ENCODE results near the gene ARHGAP26.

ARHGAP26 gene

DNA sequence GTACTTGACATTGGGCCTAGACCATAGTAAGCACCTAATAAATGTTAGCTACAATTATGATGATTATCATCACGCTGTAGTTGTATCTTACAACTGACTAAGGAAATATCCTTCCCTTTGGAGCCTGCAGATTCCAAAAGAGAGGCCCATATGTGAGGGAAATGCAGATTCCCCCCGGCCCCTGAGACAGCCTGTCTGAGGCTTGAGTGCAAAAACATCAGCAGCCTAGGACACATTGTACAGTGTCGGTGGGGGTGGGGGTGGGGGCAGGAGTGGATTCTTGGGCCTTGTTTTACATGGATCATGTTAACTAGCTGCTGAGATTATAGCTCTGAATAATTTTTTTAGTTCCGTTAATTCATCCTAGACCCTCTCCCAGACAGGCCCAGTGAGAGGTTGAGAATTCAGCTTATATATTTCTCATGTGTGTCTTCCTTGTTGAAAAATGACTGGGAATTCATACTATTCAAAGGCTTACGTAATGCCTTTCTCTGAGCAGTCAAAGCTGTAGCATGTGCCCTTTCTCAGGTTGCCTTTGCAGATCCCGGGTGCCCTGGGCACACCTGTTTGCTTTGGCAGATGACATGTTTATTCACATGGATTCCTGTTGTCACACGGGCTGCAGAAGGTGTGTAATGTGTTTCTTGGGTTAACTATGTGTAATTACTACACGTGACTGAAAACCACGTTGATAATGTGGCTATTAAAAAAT, 370.5 kb downstream of the ARHGAP26 start:
- DNase-seq (ENCODE audit: low read depth): no peak

GRCh38 chr5:143141652-143142051, 371.5 kb downstream of the ARHGAP26 start:
- no peak for DNase-seq (ENCODE audit: low read depth)

GRCh38 chr5:143142596-143143435, 372.6 kb downstream of the ARHGAP26 start:
- DNase-seq (ENCODE audit: low read depth): no peak

DNA sequence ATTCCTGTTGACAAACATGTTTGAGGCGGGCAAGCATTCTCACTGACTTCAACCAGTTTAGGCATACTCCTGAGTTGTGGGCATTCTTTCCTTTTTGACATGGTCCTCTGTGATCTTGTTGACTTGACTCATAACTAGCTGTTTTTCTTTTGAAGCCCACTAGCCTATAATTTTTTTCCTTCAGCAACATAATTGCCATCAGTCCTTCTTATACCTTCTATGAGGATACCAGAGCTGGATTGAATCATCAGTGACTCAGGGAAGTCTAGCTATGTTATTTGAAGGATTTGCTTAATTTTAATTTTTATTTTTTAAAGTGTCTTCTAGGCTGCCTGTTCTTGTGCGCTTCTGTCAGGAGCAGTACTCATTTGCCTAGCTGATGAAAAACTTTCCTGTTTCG, 373.8 kb downstream of the ARHGAP26 start:
- DNase-seq (ENCODE audit: low read depth): no peak

DNA sequence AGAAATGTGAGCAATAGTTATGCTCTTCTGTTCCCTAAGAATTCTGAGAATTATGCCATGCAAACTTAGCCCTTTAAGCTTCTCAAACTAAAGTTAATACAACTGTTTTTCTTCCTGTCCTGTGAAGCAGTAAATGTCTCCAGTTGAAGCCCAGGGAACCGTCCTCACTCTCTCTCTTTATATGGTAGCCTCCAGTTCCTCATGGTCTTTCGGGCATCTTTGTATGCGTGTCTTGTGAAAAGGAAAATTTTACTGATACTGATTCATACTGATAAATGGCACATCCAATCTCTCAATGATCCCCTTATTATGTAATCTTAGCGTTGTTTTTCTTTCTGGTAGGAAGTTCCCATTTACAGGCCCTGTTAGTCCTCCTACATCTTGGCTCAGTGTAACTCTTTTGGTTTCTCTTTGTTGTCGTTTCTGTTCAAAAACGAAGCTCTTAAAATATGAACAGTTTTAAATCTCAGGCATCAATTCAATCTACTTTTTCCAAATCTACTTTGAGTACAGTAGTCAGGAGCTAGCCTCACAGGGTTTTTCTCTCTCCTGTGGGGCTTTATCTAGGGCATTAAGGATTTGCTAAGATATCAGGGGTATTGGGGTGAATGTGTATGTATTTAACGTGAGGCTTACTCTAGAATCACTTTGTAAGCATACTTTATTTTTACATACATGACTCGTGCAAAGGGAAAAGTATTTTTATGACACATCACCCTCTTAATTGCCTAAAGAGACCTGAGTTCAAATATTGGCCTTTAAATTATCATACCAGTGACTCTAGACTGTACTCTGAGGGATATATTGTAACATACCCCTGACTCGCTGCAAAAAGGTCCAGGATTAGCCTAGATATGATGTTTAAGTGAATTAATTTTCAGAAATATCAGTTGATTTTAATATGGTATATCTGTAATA, 375.3 kb downstream of the ARHGAP26 start:
- no peak for DNase-seq (ENCODE audit: low read depth)

GRCh38 chr5:143146161-143146560, 376.0 kb downstream of the ARHGAP26 start:
- DNase-seq (ENCODE audit: low read depth): no peak

DNA sequence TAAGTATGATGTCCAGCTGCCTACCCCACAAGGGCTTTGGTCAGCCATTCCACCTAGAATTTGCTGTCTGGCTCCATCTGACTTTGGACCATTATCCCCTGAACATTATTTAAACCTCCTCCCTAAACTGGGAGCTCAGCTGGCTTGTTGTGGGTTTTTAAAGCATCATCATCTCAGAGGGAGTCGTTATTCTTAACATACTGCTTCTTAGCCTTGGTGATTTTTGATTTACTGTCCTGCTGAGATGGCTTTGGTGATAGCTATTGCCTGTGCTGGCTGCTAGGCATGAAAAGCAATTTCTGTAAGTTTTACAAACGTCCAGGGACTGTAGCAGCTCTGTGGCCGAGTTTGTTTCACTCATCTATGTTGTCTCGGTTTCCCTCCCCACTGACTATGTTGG, 377.2 kb downstream of the ARHGAP26 start:
- DNase-seq (ENCODE audit: low read depth): no peak

DNA sequence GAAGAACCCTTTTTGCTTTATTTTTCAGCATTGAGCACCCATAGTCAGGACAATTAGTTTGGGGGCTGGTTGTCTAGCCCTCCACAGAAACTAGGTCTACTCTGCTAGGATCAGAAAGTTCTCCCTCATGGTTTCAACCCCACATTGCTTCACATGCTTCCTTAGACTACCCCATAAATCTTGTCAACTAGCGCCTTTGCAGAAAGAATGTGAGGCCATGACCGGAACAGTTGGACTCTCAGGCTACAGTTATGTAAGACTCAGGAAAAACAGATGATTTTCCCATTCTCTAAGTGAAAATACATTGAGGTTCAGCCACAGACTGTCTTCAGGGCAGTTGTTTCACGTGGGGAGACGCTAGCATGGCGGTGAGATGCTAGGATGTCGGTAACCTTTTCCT, 377.7 kb downstream of the ARHGAP26 start:
- DNase-seq (ENCODE audit: low read depth): peak; percentile 65

GRCh38 chr5:143148771-143149170, 378.6 kb downstream of the ARHGAP26 start:
- no peak for DNase-seq (ENCODE audit: low read depth)

DNA sequence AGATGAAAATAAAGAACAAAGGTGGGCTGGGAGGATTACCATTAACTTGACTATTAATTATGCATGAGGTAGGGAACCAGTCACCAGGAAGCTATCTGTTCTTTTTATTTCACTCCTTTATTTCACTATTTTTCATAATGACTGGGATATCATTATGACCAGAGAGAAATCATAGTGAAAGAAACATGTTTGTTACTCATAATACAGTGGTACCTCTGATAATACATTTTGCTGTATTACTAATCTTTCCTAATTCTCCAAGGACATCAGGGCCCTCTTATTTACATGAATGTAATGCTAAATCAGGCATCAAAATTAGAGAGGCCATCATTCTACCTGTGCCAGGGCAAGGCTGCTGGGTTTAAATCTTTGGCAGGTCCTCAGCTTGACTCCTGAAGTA, 379.6 kb downstream of the ARHGAP26 start:
- no peak for DNase-seq (ENCODE audit: low read depth)

DNA sequence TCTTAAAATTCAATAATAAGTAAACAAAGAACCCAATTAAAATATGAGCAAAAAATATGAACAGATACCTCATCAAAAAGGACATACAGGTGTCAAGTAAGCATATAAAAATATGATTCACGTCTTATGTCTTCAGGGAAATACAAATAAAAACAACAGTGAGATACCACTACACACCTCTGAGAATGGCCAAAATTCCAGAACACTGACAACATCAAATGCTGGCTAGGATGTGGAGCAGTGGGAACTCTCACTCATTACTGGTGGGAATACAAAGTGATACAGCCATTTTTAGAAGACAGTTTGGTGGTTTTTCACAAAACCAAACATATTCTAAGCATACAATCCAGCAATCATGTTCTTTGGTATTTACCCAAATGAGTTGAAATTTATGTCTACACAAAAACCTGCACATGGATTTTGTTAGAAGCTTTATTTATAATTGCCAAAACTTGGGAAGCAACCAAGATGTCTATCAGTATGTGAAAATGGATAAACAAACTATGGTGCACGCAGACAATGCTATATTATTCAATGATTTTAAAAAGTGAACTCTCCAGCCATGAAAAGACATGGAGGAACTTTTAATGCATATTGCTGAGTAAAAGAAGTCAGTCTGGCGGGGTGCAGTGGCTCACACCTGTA, 381.0 kb downstream of the ARHGAP26 start:
- DNase-seq (ENCODE audit: low read depth): no peak

DNA sequence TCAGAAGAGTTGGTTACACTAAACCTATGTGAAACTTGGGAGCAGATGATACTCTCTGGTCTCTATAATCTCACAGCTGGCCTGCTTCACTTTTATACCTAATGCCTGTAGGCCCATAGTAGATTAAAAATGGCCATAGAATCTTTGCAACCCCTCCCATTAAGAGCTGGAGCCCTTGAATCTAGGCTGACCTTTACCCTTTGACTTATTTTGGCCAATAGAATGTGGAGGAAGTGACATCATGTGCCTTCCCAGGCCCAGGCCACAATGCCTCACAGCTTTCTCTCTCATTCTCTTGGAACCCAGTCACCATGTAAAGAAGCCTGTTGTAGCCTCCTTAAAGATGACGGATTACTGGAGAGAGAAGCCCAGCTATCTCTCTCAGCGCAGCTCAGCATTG, 382.3 kb downstream of the ARHGAP26 start:
- no peak for DNase-seq (ENCODE audit: low read depth)

DNA sequence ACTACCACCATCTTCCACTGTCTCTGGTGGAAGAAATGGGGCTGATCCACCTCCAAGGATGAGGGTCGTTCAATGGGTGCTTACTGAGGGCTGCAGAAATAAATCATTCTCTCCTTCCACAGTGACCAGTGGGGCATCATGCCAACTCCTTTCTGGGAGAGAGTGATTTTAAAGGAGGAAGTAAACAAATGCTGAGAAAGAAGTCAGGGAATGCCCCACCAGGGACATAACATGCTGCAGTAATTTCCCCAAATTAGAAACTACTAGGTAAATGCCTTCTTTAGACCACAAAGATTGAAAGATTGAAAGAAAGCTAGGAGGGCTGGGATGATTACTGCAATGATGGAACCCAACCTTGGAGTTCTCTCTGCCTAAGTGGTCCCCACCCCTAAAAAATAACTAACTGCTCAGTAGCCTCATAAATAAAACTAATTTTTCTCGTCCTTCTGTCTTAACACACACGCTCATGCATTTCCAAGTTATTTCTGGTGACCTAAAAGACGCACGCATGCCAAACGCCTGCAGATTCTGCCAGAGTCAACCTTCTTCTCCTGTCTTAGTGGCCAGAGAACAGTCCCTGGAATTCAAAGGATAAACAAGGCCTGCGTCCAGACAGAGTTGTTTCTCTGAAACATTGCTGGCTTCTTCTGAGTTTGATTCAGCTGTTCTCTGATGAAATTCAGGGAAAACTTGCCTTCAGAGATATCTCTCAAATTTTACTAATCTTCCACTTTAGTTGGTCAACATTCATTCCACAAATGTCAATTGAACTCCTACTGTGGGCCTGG, 383.3 kb downstream of the ARHGAP26 start:
- peak; percentile 87 for DNase-seq (ENCODE audit: low read depth)

GRCh38 chr5:143154510-143155370, 384.6 kb downstream of the ARHGAP26 start:
- DNase-seq (ENCODE audit: low read depth): no peak

DNA sequence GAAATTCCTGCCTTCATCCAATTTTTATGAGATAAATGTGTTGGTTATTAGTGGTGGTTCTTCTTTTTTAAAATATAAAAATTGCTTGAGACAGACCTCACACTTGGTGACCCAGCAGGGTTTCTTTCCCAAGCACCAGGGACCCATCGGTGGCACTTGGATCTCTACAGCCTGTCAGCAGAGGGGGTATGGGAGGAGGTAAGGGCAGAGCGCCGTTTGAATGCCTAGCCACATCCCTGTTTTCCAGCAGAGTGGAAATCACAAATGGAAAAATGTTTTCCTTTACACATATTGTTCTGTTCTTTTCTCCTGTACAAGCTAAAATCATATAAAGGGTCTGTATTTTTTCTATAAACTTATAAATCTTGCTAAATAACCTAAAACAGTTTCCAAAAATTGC, 385.3 kb downstream of the ARHGAP26 start:
- no peak for DNase-seq (ENCODE audit: low read depth)

DNA sequence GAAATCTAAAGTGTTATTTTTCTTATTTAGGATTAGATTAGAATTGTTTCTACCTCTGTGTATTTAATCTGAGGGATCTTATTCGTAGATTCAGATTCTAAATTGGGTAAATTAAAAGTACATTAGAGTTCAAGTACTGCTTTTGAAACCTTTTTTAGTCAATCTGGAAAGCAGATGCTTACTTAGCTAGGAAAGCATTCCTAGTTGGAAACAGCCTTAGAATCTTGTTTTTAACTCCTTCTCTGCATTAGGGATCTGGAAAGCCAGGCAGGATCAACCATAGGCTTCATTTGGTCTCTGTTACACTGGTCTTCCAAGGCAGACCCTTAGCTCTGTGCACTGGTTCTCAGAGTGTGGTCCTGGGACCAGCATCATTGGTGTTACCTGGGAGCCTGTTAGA, 385.9 kb downstream of the ARHGAP26 start:
- no peak for DNase-seq (ENCODE audit: low read depth)

DNA sequence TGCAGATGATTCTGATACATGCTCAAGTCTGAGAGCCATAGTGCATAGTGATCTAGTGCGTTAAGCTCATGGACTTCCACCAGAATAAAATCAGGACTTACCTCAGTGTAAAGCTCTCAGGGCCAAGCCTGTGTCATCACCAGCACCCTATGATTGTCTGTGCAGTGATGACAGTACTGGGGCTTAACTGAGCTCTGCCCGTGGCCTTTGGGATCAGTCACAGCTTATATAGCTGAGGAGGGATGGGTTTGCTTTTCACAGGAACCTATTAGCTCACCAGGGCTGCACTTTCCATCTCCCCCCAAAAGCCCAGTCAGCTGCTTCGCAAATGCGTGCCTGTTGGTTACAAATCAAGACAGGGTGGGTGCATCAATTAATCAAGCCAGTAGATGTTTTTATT, 386.4 kb downstream of the ARHGAP26 start:
- no peak for DNase-seq (ENCODE audit: low read depth)

- no peak for DNase-seq (ENCODE audit: low read depth)
These were observed 388.9 kb downstream of the ARHGAP26 start for GRCh38 chr5:143159031-143159430.

- no peak for DNase-seq (ENCODE audit: low read depth)
These were observed 391.8 kb downstream of the ARHGAP26 start for GRCh38 chr5:143161885-143162540.

GRCh38 chr5:143162810-143163209, 392.6 kb downstream of the ARHGAP26 start:
- no peak for DNase-seq (ENCODE audit: low read depth)
